Muscle layer of duodenum (tissue), 2 donors: ENCODE data around the gene SGCD.

Source experiments
- H3K27ac ChIP-seq: one replicate; pipeline ENCODE4 v1.7.0; 2013; ENCODE audit warnings: mild to moderate bottlenecking, low read length
- H3K27me3 ChIP-seq: one replicate; pipeline ENCODE4 v1.7.0; 2013; ENCODE audit warnings: low read depth, mild to moderate bottlenecking, control low read depth, low read length
- H3K36me3 ChIP-seq, 2 donors: one replicate each; pipeline ENCODE4 v1.7.0; 2013; ENCODE audit warnings: low read length in 2 of 2, control low read depth in 1 of 2, mild to moderate bottlenecking in 1 of 2; ENCODE audit not compliant: insufficient read depth in 2 of 2, control insufficient read depth in 1 of 2
- H3K4me1 ChIP-seq, 2 donors: one replicate each; pipeline ENCODE4 v1.7.0; 2013; ENCODE audit warnings: low read length in 2 of 2, mild to moderate bottlenecking in 2 of 2, control low read depth in 1 of 2, moderate library complexity in 1 of 2; ENCODE audit not compliant: insufficient read depth in 2 of 2, control insufficient read depth in 1 of 2
- H3K4me3 ChIP-seq, 2 donors: one replicate each; pipeline ENCODE4 v1.7.0; 2013; ENCODE audit warnings: low read length in 2 of 2, low read depth in 1 of 2, mild to moderate bottlenecking in 1 of 2
- H3K9me3 ChIP-seq, 2 donors: one replicate each; pipeline ENCODE4 v1.7.0; 2013; ENCODE audit warnings: low read length in 2 of 2, control low read depth in 1 of 2, mild to moderate bottlenecking in 1 of 2; ENCODE audit not compliant: control insufficient read depth in 1 of 2
- donor health status: healthy.

SGCD gene

GRCh38 chr5:156783092-156783491 lies 456.1 kb downstream of the SGCD start:
- Histone ChIP-seq H3K27ac (no peak overlapping the region), H3K4me1 (no peaks in the 10 kb centered on the region), H3K4me3 (no peak overlapping the region), H3K9me3 (no peaks in the 10 kb centered on the region), H3K36me3 (no peaks in the 10 kb centered on the region), H3K27me3 (no peaks in the 10 kb centered on the region)

- Histone ChIP-seq H3K9me3 (no peaks in the 10 kb centered on the region), H3K4me1 (no peaks in the 10 kb centered on the region), H3K4me3 (no peak overlapping the region), H3K36me3 (no peaks in the 10 kb centered on the region), H3K27ac (no peak overlapping the region), H3K27me3 (no peaks in the 10 kb centered on the region)
Observed at GRCh38 chr5:156794687-156795086, 467.7 kb downstream of the SGCD start.

- Histone ChIP-seq H3K9me3 (no peaks in the 10 kb centered on the region), H3K36me3 (no peaks in the 10 kb centered on the region), H3K27me3 (no peaks in the 10 kb centered on the region), H3K4me3 (no peak overlapping the region), H3K4me1 (no peaks in the 10 kb centered on the region), H3K27ac (no peak overlapping the region)
Observed at GRCh38 chr5:156798201-156798600, 471.2 kb downstream of the SGCD start.

GRCh38 chr5:156799171-156799570 lies 472.2 kb downstream of the SGCD start:
- Histone ChIP-seq H3K9me3 (no peaks in the 10 kb centered on the region), H3K4me1 (no peaks in the 10 kb centered on the region), H3K27ac (no peak overlapping the region), H3K4me3 (no peak overlapping the region), H3K36me3 (no peaks in the 10 kb centered on the region), H3K27me3 (no peaks in the 10 kb centered on the region)

- no peaks in the 10 kb centered on the region for H3K4me1 ChIP-seq
- H3K9me3 ChIP-seq = no peaks in the 10 kb centered on the region
- H3K27me3 ChIP-seq = no peaks in the 10 kb centered on the region
- H3K27ac ChIP-seq = no peak overlapping the region
- H3K4me3 ChIP-seq = no peak overlapping the region
- no peaks in the 10 kb centered on the region for H3K36me3 ChIP-seq
Observed at GRCh38 chr5:156800929-156801328, 474.0 kb downstream of the SGCD start.

- no peak overlapping the region for H3K4me3 ChIP-seq
- H3K36me3 ChIP-seq = no peaks in the 10 kb centered on the region
- H3K9me3 ChIP-seq = peaks cover 0 to 3% of the 10 kb centered on the region in 2 donors
- no peak overlapping the region for H3K27ac ChIP-seq
- no peaks in the 10 kb centered on the region for H3K27me3 ChIP-seq
- H3K4me1 ChIP-seq = no peaks in the 10 kb centered on the region
Observed at GRCh38 chr5:156802501-156802900, 475.5 kb downstream of the SGCD start.

GRCh38 chr5:156803404-156803803 lies 476.4 kb downstream of the SGCD start:
- Histone ChIP-seq H3K4me3 (no peak overlapping the region), H3K36me3 (no peaks in the 10 kb centered on the region), H3K27ac (no peak overlapping the region), H3K4me1 (no peaks in the 10 kb centered on the region), H3K9me3 (peaks cover 0 to 5% of the 10 kb centered on the region in 2 donors), H3K27me3 (no peaks in the 10 kb centered on the region)

- Histone ChIP-seq H3K36me3 (no peaks in the 10 kb centered on the region), H3K4me3 (no peak overlapping the region), H3K27me3 (no peaks in the 10 kb centered on the region), H3K9me3 (no peaks in the 10 kb centered on the region), H3K4me1 (no peaks in the 10 kb centered on the region), H3K27ac (no peak overlapping the region)
Observed at GRCh38 chr5:156812959-156813358, 486.0 kb downstream of the SGCD start.

- Histone ChIP-seq H3K9me3 (no peaks in the 10 kb centered on the region), H3K27me3 (no peaks in the 10 kb centered on the region), H3K4me3 (no peak overlapping the region), H3K27ac (no peak overlapping the region), H3K36me3 (no peaks in the 10 kb centered on the region), H3K4me1 (no peaks in the 10 kb centered on the region)
Observed at GRCh38 chr5:156815988-156816599, 489.1 kb downstream of the SGCD start.
